Smooth muscle cell (in vitro differentiated cells): ENCODE results near the gene PEX16. TPM values are rescaled to one million over a fixed set of nuclear protein-coding genes. Genes with fewer than 3 reads are reported as not detected.

Source experiments
- DNase-seq: peaks from one replicate; lab custom pipeline; 2025; ENCODE audit not compliant: unreplicated experiment; lab: John Stamatoyannopoulos, UW
- H2AFZ ChIP-seq: fragments of 200-600 bp; sonication (generic); 2 replicates; pipeline ENCODE4 v1.6.0; 2016; ENCODE audit warnings: antibody characterized with exemption, low read depth, mild to moderate bottlenecking
- H3F3A ChIP-seq: fragments of 200-600 bp; sonication (generic); 2 replicates; pipeline ENCODE4 v1.6.0; 2017; ENCODE audit warnings: antibody characterized with exemption, low read depth
- H3K27ac ChIP-seq: fragments of 200-600 bp; sonication (generic); 2 replicates; pipeline ENCODE4 v1.5.1; 2016; ENCODE audit warnings: low read depth, mild to moderate bottlenecking
- H3K27me3 ChIP-seq: fragments of 200-600 bp; sonication (generic); 2 replicates; pipeline ENCODE4 v1.6.1; 2016; ENCODE audit warnings: low read depth, mild to moderate bottlenecking
- H3K36me3 ChIP-seq: fragments of 200-600 bp; sonication (generic); 2 replicates; pipeline ENCODE4 v1.5.1; 2016; ENCODE audit warnings: low read depth
- H3K4me1 ChIP-seq: fragments of 200-600 bp; sonication (generic); 2 replicates; pipeline ENCODE4 v1.5.1; 2016; ENCODE audit warnings: low read depth
- H3K4me2 ChIP-seq: fragments of 200-600 bp; sonication (generic); 2 replicates; pipeline ENCODE4 v1.6.0; 2016; ENCODE audit warnings: mild to moderate bottlenecking
- H3K4me3 ChIP-seq: fragments of 200-600 bp; sonication (generic); 2 replicates; pipeline ENCODE4 v1.5.1; 2016; ENCODE audit warnings: mild to moderate bottlenecking
- H3K79me2 ChIP-seq: fragments of 200-600 bp; sonication (generic); 2 replicates; pipeline ENCODE4 v1.6.0; 2016; ENCODE audit warnings: low read depth, mild to moderate bottlenecking
- H3K9ac ChIP-seq: fragments of 200-600 bp; sonication (generic); 2 replicates; pipeline ENCODE4 v1.6.0; 2016; ENCODE audit warnings: low read depth
- H3K9me3 ChIP-seq: fragments of 200-600 bp; sonication (generic); replicated peaks from 2 replicates; pipeline ENCODE4 v1.5.1; 2016; ENCODE audit warnings: low read depth
- H4K20me1 ChIP-seq: fragments of 200-600 bp; sonication (generic); 2 replicates; pipeline ENCODE4 v1.6.0; 2016; ENCODE audit warnings: low read depth
- CTCF ChIP-seq: fragments of 200-600 bp; sonication (generic); IDR thresholded peaks from 2 replicates; pipeline ENCODE4 v1.5.1; 2017; ENCODE audit warnings: borderline replicate concordance, mild to moderate bottlenecking, antibody characterized with exemption; ENCODE audit not compliant: insufficient read depth, poor library complexity, severe bottlenecking
- WGBS: methylation state at CpG from one replicate; pipeline ENCODE4 v1.1.7; 2016; ENCODE audit warnings: low lambda C conversion rate; 5-methylcytosine and 5-hydroxymethylcytosine counted together
- polyA plus RNA-seq: library from polyadenylated mRNA; unstranded; fragments of >200 nt; fragmentation: Nextera tagmentation; extraction: Ambion mirVana; gene quantifications from 2 replicates; pipeline ENCODE4 v1.2.1, GENCODE V29; 2016
- total RNA-seq: library from RNA; depleted of rRNA; stranded (reverse); fragments of >200 nt; gene quantifications from 2 replicates; pipeline ENCODE4 v1.2.3, GENCODE V29; 2014

PEX16 gene
- total and polyA plus RNA-seq, 2 experiments from 2014 or later, result 10.5 to 30.2 TPM

DNA sequence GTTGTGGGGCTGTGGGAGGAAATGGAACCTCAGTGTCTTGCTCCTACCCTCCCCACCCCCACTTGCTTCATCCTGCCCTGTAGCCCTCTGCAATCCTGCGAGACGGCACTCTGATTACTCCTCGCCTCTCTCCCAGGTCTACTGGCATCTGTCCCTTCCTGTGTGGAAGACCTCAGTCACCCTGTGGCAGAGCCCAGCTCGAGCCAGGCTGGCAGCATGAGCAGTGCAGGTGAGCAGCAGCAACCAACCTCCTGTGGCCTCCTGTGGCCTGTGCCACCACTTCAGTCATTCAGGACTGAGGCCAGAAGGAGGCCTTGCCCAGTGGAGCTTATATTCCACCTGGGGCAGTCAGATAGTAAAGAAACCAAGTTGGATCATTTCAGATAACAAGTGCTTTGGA, 47.0 kb downstream of the PEX16 start:
- Histone ChIP-seq H4K20me1 (peaks cover 30% of the 10 kb centered on the region), H3F3A (peaks cover 7% of the 10 kb centered on the region), H3K36me3 (no peaks in the 10 kb centered on the region), H3K9me3 (no peaks in the 10 kb centered on the region), H3K4me3 (no peak overlapping the region), H3K4me2 (no peak overlapping the region), H3K4me1 (no peaks in the 10 kb centered on the region), H3K27me3 (no peaks in the 10 kb centered on the region), H3K9ac (no peak overlapping the region), H3K27ac (peak overlapping the region; percentile 28), H2AFZ (no peak overlapping the region), H3K79me2 (no peaks in the 10 kb centered on the region)
- WGBS, result 95% methylated on average over 4 of the region's 4 CpGs
- no peak for TF ChIP-seq CTCF
- no peak for DNase-seq

GRCh38 chr11:45869551-45869950, 48.1 kb downstream of the PEX16 start:
- Histone ChIP-seq H3K36me3 (no peaks in the 10 kb centered on the region), H3K9ac (no peak overlapping the region), H3K4me1 (no peaks in the 10 kb centered on the region), H3K27ac (no peak overlapping the region), H3F3A (peaks cover 7% of the 10 kb centered on the region), H3K27me3 (no peaks in the 10 kb centered on the region), H4K20me1 (peaks cover 20% of the 10 kb centered on the region), H3K79me2 (no peaks in the 10 kb centered on the region), H2AFZ (no peak overlapping the region), H3K9me3 (no peaks in the 10 kb centered on the region), H3K4me2 (no peak overlapping the region), H3K4me3 (no peak overlapping the region)
- no peak for DNase-seq
- WGBS, result 95% methylated on average over 12 of the region's 12 CpGs
- TF ChIP-seq CTCF, result no peak

GRCh38 chr11:45864041-45864440, 53.6 kb downstream of the PEX16 start:
- H3K27ac ChIP-seq, result no peak overlapping the region
- H3K9me3 ChIP-seq, result no peaks in the 10 kb centered on the region
- no peaks in the 10 kb centered on the region for H3K79me2 ChIP-seq
- no peak overlapping the region for H3K4me2 ChIP-seq
- peaks cover 20% of the 10 kb centered on the region for H3K36me3 ChIP-seq
- H3K4me3 ChIP-seq, result no peak overlapping the region
- no peak overlapping the region for H2AFZ ChIP-seq
- TF ChIP-seq CTCF, result no peak
- H4K20me1 ChIP-seq, result peaks cover 17% of the 10 kb centered on the region
- H3F3A ChIP-seq, result peaks cover 4% of the 10 kb centered on the region
- no peak overlapping the region for H3K9ac ChIP-seq
- DNase-seq, result no peak
- no peaks in the 10 kb centered on the region for H3K27me3 ChIP-seq
- H3K4me1 ChIP-seq, result peaks cover 7% of the 10 kb centered on the region

- H3K36me3 ChIP-seq, result peaks cover 20% of the 10 kb centered on the region
- H3F3A ChIP-seq, result peaks cover 15% of the 10 kb centered on the region
- H3K4me3 ChIP-seq, result no peak overlapping the region
- H4K20me1 ChIP-seq, result peaks cover 45% of the 10 kb centered on the region
- DNase-seq, result no peak
- 97% methylated on average over 10 of the region's 10 CpGs for WGBS
- H2AFZ ChIP-seq, result no peak overlapping the region
- no peaks in the 10 kb centered on the region for H3K27me3 ChIP-seq
- no peak overlapping the region for H3K9ac ChIP-seq
- H3K4me2 ChIP-seq, result no peak overlapping the region
- H3K27ac ChIP-seq, result peak overlapping the region; percentile 91
- no peaks in the 10 kb centered on the region for H3K79me2 ChIP-seq
- no peak for TF ChIP-seq CTCF
- no peaks in the 10 kb centered on the region for H3K9me3 ChIP-seq
- peaks cover 14% of the 10 kb centered on the region for H3K4me1 ChIP-seq
Measured at GRCh38 chr11:45860764-45861510, 56.7 kb downstream of the PEX16 start.
